Endothelial cell of umbilical vein (primary cell): ENCODE results near the gene CYBA.

ENCODE experiments used
- CTCF ChIP-seq, 2 donors: IDR thresholded peaks; 1 replicate in 1 of 2; 2 replicates in 1 of 2; pipeline ENCODE4 v1.5.1; 2011; ENCODE audit warnings: low read length in 2 of 2, mild to moderate bottlenecking in 2 of 2, moderate library complexity in 2 of 2, control low read depth in 1 of 2, inconsistent platforms in 1 of 2, low read depth in 1 of 2; ENCODE audit not compliant: insufficient read depth in 1 of 2; ENCODE audit errors: extremely low read depth in 1 of 2
- POLR2A ChIP-seq: IDR thresholded peaks from 2 replicates; pipeline ENCODE4 v1.6.1; 2012; ENCODE audit warnings: low read depth, mild to moderate bottlenecking, control low read depth, low read length

- no peak for TF ChIP-seq CTCF (IDR thresholded peaks at IDR 0.05; ENCODE audit: extremely low read depth in 1 of 2, insufficient read depth in 1 of 2, low read depth in 1 of 2, low read length in 2 of 2)
- TF ChIP-seq POLR2A = no peak
Observed at GRCh38 chr16:88613293-88613692, 37.6 kb downstream of the CYBA start.
